ENCODE results near the gene PRPF6.

DNA sequence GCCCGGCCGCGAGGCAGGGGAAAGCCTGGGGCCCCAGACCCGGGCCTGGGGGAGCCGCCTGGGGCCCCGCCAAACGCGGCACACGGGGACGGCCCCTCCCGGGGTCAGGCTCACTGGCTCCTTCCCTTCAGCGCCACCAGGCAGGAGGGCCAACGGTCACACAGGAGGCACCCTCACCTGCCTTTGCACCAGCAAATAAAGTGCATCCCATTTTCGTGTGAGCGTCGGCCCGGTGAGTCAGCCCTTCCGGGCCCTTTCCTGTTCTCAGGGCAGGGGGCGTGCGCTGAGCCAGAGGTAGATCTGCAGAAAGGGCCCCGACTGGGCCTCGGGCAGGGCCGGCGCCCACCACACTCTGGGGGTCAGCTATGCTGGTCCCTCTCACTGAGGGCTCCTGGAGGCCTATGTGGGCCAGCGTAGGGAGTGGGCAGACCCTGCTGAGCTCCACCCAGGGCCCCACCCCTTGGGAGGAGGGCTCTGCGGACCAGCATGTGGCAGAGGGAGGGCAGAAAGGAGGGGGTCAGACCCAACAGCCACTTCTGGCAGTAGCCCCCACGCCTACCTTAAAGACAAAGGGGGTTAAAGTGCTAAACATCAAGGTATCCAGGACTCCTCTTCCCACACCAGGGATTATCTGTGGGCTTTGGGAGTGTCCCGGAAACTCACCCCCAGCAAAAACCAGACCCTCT, 23.8 kb upstream of the PRPF6 start:
- TF ChIP-seq POLR2AphosphoS5 (IDR thresholded peaks at IDR 0.05; ENCODE audit: low read depth, low read length), result peak; percentile 83
- TF ChIP-seq, protein P1, sequence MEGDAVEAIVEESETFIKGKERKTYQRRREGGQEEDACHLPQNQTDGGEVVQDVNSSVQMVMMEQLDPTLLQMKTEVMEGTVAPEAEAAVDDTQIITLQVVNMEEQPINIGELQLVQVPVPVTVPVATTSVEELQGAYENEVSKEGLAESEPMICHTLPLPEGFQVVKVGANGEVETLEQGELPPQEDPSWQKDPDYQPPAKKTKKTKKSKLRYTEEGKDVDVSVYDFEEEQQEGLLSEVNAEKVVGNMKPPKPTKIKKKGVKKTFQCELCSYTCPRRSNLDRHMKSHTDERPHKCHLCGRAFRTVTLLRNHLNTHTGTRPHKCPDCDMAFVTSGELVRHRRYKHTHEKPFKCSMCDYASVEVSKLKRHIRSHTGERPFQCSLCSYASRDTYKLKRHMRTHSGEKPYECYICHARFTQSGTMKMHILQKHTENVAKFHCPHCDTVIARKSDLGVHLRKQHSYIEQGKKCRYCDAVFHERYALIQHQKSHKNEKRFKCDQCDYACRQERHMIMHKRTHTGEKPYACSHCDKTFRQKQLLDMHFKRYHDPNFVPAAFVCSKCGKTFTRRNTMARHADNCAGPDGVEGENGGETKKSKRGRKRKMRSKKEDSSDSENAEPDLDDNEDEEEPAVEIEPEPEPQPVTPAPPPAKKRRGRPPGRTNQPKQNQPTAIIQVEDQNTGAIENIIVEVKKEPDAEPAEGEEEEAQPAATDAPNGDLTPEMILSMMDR (IDR thresholded peaks at IDR 0.05), result no peak
